ENCODE measurements around the gene CFAP61. TPM values are rescaled to one million over a fixed set of nuclear protein-coding genes. Genes with fewer than 3 reads are reported as not detected.

Gene CFAP61
- polyA plus RNA-seq, 6 donors from 2014 or later, result not detected

GRCh38 chr20:20275636-20276035 lies 223.3 kb downstream of the CFAP61 start:
- Mint-ChIP-seq H3K27me3 (peaks cover 23 to 34% (median 28%) of the 10 kb centered on the region in 3 donors), H3K36me3 (no peaks in the 10 kb centered on the region), H3K9me3 (peaks cover 0 to 4% (median 1%) of the 10 kb centered on the region in 7 donors), H3K27ac (no peak overlapping the region), H3K4me3 (no peak overlapping the region), H3K4me1 (no peaks in the 10 kb centered on the region)
- ATAC-seq (ENCODE audit: low read depth in 2 of 2), result no peak
- DNase-seq, result no peak

GRCh38 chr20:20276811-20277530 lies 224.6 kb downstream of the CFAP61 start:
- DNase-seq, result no peak
- H3K9me3 Mint-ChIP-seq, result peaks cover 0 to 6% (median 1%) of the 10 kb centered on the region in 7 donors

GRCh38 chr20:20277894-20278335 lies 225.6 kb downstream of the CFAP61 start:
- Mint-ChIP-seq H3K27me3 (peaks cover 30% of the 10 kb centered on the region in 3 donors), H3K27ac (peak overlapping the region in 1 of 6 donors; percentile 54), H3K4me3 (no peak overlapping the region), H3K36me3 (no peaks in the 10 kb centered on the region), H3K9me3 (peaks cover 0 to 7% (median 2%) of the 10 kb centered on the region in 7 donors), H3K4me1 (no peaks in the 10 kb centered on the region)
- DNase-seq, result no peak
- ATAC-seq (ENCODE audit: low read depth in 2 of 2), result no peak

More at GRCh38 chr20:20276811-20277530, 224.6 kb downstream of the CFAP61 start:
- Mint-ChIP-seq H3K27ac (no peak overlapping the region), H3K36me3 (no peaks in the 10 kb centered on the region), H3K4me3 (no peak overlapping the region), H3K27me3 (peaks cover 25 to 30% (median 27%) of the 10 kb centered on the region in 3 donors), H3K4me1 (no peaks in the 10 kb centered on the region)
- ATAC-seq (ENCODE audit: low read depth in 2 of 2), result no peak

- Mint-ChIP-seq H3K27ac (no peak overlapping the region), H3K36me3 (peaks cover 0 to 10% of the 10 kb centered on the region in 2 donors), H3K27me3 (peaks cover 19 to 51% (median 49%) of the 10 kb centered on the region in 3 donors), H3K4me3 (no peak overlapping the region), H3K4me1 (no peaks in the 10 kb centered on the region), H3K9me3 (peaks cover 0 to 25% (median 4%) of the 10 kb centered on the region in 7 donors)
- no peak for ATAC-seq (ENCODE audit: low read depth in 2 of 2)
- DNase-seq, result no peak
Observed at GRCh38 chr20:20286061-20286460, 233.7 kb downstream of the CFAP61 start.

DNA sequence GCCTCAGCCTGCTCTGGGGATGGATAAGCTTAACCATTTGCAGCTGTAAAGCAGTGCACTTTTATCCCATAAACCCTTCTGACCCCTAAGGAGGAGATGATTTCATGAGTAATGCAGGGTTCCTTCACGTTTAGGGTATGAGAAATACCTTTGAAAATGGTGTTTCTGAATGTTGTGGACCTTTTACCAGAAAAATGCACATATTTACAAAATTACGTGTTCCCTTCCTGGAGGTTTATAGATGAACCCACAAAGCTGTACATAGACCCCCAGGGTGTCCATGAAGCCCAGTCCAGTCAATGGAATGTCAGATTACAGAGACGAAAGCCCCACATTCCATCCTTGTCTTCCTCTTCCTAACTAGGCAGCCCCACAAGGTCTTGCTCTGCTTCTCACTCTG lies 237.0 kb downstream of the CFAP61 start:
- Mint-ChIP-seq H3K4me1 (no peaks in the 10 kb centered on the region), H3K27me3 (peaks cover 16 to 42% (median 31%) of the 10 kb centered on the region in 3 donors), H3K4me3 (no peak overlapping the region)

GRCh38 chr20:20292472-20292871 lies 240.1 kb downstream of the CFAP61 start:
- ATAC-seq (ENCODE audit: low read depth in 2 of 2), result no peak
- Mint-ChIP-seq H3K36me3 (no peaks in the 10 kb centered on the region), H3K27me3 (peaks cover 9 to 14% (median 14%) of the 10 kb centered on the region in 3 donors), H3K27ac (no peak overlapping the region), H3K9me3 (peaks cover 0 to 2% (median 0%) of the 10 kb centered on the region in 7 donors), H3K4me1 (no peaks in the 10 kb centered on the region), H3K4me3 (no peak overlapping the region)
- no peak for DNase-seq

More for the DNA sequence above, 237.0 kb downstream of the CFAP61 start:
- H3K9me3 Mint-ChIP-seq, result peaks cover 0 to 13% (median 0%) of the 10 kb centered on the region in 7 donors
- H3K36me3 Mint-ChIP-seq, result peaks cover 0 to 8% of the 10 kb centered on the region in 2 donors
- DNase-seq, result no peak
- ATAC-seq (ENCODE audit: low read depth in 2 of 2), result no peak
- no peak overlapping the region for H3K27ac Mint-ChIP-seq

GRCh38 chr20:20293141-20293540 lies 240.8 kb downstream of the CFAP61 start:
- Mint-ChIP-seq H3K27ac (no peak overlapping the region), H3K27me3 (peaks cover 3 to 8% (median 7%) of the 10 kb centered on the region in 3 donors), H3K4me3 (no peak overlapping the region), H3K9me3 (peaks cover 0 to 2% (median 0%) of the 10 kb centered on the region in 7 donors), H3K4me1 (no peaks in the 10 kb centered on the region), H3K36me3 (no peaks in the 10 kb centered on the region)
- DNase-seq (no peak), ATAC-seq (ENCODE audit: low read depth in 2 of 2) (no peak)

DNA sequence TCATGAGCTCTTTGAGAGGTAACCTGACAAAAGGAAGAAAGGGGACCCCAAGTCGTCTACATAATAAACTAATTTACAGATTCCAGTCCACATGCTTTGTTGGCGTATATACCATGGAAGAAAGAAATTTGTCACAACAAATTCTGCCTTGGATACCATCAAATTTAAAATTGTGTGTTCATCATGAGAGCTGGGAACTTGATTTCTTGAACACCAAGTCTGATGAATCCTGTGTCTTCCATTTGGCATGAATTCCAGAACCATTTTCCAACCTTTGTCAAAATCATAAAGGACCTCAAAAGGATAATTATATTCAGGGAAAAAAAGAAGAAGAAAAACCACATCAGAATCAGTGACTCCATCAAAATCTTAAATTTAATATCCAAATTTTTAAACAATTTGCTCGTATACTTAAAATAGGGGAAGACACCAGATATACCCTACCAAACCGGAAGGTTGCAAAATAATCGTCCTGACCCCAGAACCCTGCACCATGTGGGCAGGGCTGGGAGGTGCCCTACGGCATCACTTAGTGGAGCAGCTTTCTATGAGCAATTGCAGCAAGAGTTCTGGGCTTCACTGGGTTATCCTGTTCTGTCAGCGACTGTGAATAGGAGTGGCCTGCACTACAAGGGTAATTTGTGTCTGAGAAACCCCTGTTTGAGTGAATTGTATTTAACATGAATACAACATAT lies 241.5 kb downstream of the CFAP61 start:
- Mint-ChIP-seq H3K36me3 (no peaks in the 10 kb centered on the region), H3K4me3 (no peak overlapping the region), H3K27ac (no peak overlapping the region), H3K27me3 (peaks cover 0 to 6% (median 5%) of the 10 kb centered on the region in 3 donors), H3K4me1 (no peaks in the 10 kb centered on the region), H3K9me3 (peaks cover 0 to 2% (median 0%) of the 10 kb centered on the region in 7 donors)
- DNase-seq (no peak), ATAC-seq (ENCODE audit: low read depth in 2 of 2) (no peak)

DNA sequence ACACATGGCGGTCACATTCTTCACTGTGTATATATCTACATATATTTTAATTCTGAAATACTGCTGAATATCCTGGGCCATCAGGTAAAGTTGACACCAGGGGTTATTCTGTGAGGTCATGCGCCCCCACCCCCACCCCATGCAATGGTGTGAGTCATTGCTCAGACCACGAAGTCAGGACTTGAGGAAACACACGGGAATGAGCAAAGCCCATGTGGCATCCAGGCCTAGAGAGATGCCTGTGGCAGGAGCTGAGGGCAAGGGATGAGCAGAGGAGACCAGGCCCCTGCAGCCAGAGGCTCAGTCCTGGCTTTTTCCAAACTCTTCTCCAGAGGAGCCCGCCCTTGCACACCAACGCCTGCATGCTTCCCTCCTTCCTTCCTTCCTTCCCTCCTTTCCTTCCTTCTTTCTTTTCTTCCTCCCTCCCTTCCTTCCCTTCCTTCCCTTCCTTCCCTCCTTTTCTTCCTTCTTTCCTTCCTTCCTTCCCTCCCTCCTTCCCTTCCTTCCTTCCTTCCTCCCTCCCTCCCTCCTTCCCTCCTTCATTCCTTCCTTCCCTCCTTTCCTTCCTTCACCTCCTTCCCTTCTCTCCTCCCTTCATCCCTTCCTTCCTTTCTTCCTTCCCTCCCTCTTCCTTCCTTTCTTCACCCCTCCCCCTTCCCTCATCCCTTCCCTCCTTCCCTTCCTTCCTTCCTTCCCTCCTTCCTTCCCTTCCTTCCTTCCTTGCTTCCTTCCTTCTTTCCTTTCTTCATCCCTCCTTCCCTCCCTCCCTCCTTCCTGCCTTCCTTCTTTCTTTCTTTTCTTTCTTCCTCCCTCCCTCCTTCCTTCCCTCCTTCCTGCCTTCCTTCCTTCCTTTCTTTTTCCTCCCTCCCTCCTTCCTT lies 243.5 kb downstream of the CFAP61 start:
- Mint-ChIP-seq H3K36me3 (no peaks in the 10 kb centered on the region), H3K27ac (peak overlapping the region in 1 of 6 donors; percentile 47), H3K27me3 (peaks cover 0 to 6% (median 5%) of the 10 kb centered on the region in 3 donors), H3K4me1 (no peaks in the 10 kb centered on the region), H3K4me3 (no peak overlapping the region), H3K9me3 (peaks cover 0 to 2% (median 0%) of the 10 kb centered on the region in 7 donors)
- DNase-seq, result no peak
- ATAC-seq (ENCODE audit: low read depth in 2 of 2), result no peak

GRCh38 chr20:20297181-20297580 lies 244.8 kb downstream of the CFAP61 start:
- DNase-seq (no peak), ATAC-seq (ENCODE audit: low read depth in 2 of 2) (no peak)
- H3K27me3 Mint-ChIP-seq, result peaks cover 0 to 11% (median 6%) of the 10 kb centered on the region in 3 donors
- H3K36me3 Mint-ChIP-seq, result no peaks in the 10 kb centered on the region
- no peaks in the 10 kb centered on the region for H3K4me1 Mint-ChIP-seq
- H3K9me3 Mint-ChIP-seq, result peaks cover 0 to 2% (median 0%) of the 10 kb centered on the region in 7 donors
- H3K27ac Mint-ChIP-seq, result no peak overlapping the region
- no peak overlapping the region for H3K4me3 Mint-ChIP-seq

GRCh38 chr20:20297752-20298151 lies 245.4 kb downstream of the CFAP61 start:
- Mint-ChIP-seq H3K4me3 (no peak overlapping the region), H3K27me3 (peaks cover 0 to 11% (median 6%) of the 10 kb centered on the region in 3 donors), H3K36me3 (no peaks in the 10 kb centered on the region), H3K4me1 (no peaks in the 10 kb centered on the region), H3K27ac (no peak overlapping the region), H3K9me3 (peaks cover 0 to 2% (median 0%) of the 10 kb centered on the region in 7 donors)
- DNase-seq (no peak), ATAC-seq (ENCODE audit: low read depth in 2 of 2) (no peak)

GRCh38 chr20:20299904-20300303 lies 247.6 kb downstream of the CFAP61 start:
- Mint-ChIP-seq H3K27me3 (peaks cover 2 to 11% (median 6%) of the 10 kb centered on the region in 3 donors), H3K9me3 (peaks cover 0 to 3% (median 1%) of the 10 kb centered on the region in 7 donors), H3K27ac (no peak overlapping the region), H3K4me1 (no peaks in the 10 kb centered on the region), H3K4me3 (no peak overlapping the region), H3K36me3 (no peaks in the 10 kb centered on the region)
- ATAC-seq (ENCODE audit: low read depth in 2 of 2) (no peak), DNase-seq (no peak)

DNA sequence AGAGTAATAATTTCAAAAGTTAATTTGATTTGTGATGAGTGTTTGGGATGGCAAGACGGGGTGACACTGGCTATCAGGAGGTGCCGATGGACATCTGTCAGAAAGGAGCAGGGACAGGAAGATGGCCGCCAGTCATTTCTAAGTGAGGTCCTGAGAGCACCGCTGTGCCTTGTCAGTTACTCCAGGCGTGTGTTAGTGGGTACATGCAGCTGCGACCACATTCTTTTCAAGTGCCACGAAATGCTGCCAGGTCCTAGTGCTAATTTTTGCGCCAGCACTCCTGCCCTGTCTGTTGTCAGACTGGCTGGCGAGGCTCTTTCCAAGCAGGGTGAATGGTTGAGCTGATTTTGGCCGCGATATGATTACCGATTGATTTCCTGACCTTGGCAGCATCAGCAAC lies 251.0 kb downstream of the CFAP61 start:
- no peak for DNase-seq
- no peak for ATAC-seq (ENCODE audit: low read depth in 2 of 2)
- peak overlapping the region in 2 of 6 donors; percentile 62 to 94 for H3K27ac Mint-ChIP-seq
- peaks cover 0 to 4% (median 0%) of the 10 kb centered on the region in 7 donors for H3K9me3 Mint-ChIP-seq
- peaks cover 11 to 14% (median 12%) of the 10 kb centered on the region in 3 donors for H3K27me3 Mint-ChIP-seq
- H3K4me3 Mint-ChIP-seq, result peak overlapping the region in 1 of 8 donors; percentile 17
- no peaks in the 10 kb centered on the region for H3K4me1 Mint-ChIP-seq
- H3K36me3 Mint-ChIP-seq, result no peaks in the 10 kb centered on the region
